ENCODE measurements around the gene AAK1.

DNA sequence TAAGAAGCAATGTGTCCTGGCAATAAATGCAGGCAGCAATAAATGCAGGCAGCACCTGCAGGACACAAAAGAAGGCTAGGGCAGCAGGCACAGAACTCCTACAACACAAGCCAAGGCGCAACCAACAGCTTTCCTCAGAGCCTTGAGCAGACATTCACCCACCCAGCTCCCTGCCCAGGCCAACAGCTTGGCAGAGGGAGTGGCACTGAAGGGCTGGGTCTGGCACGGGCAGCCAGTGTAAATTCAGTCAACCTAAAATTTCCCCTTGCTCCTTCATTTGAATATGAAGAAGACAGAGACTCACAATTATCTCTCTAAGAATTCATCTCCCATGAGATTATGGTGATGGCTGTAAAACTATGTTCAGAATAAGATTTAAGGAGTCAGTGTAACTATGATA lies 35.4 kb downstream of the AAK1 start:
- TF ChIP-seq, protein P1, sequence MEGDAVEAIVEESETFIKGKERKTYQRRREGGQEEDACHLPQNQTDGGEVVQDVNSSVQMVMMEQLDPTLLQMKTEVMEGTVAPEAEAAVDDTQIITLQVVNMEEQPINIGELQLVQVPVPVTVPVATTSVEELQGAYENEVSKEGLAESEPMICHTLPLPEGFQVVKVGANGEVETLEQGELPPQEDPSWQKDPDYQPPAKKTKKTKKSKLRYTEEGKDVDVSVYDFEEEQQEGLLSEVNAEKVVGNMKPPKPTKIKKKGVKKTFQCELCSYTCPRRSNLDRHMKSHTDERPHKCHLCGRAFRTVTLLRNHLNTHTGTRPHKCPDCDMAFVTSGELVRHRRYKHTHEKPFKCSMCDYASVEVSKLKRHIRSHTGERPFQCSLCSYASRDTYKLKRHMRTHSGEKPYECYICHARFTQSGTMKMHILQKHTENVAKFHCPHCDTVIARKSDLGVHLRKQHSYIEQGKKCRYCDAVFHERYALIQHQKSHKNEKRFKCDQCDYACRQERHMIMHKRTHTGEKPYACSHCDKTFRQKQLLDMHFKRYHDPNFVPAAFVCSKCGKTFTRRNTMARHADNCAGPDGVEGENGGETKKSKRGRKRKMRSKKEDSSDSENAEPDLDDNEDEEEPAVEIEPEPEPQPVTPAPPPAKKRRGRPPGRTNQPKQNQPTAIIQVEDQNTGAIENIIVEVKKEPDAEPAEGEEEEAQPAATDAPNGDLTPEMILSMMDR (conservative IDR thresholded peaks at IDR 0.05 in 1 of 2, IDR thresholded peaks at IDR 0.05 in 1 of 2; ENCODE audit: low read depth in 1 of 2, low read length in 2 of 2), result no peak
- TF ChIP-seq EZH2 (IDR thresholded peaks at IDR 0.05; ENCODE audit: low read length, missing control alignments), result no peak

Data from fibroblast of lung (primary cell).